PC-3 (cell line): ENCODE data around the gene GREB1L. TPM values are rescaled to one million over a fixed set of nuclear protein-coding genes. Genes with fewer than 3 reads are reported as not detected.
A peak's percentile ranks its signal among the peaks of the same experiment; 100 is the strongest.

Source experiments
- ATAC-seq: fragments of 200-7000 bp; cut with Tn5 transposase; 2 replicates; pipeline ENCODE4 v1.9.1; 2020; ENCODE audit warnings: mild to moderate bottlenecking, moderate library complexity
- BruUV-seq: library from RNA; stranded (reverse); fragments of 400-500 nt; replicated peaks from 2 replicates; lab custom pipeline; 2021; lab: Mats Ljungman, UMichigan
- CTCF ChIA-PET: fragments of 300-600 bp; sonication (Branson Sonifier 250); formaldehyde crosslinking; loops from one replicate; lab custom pipeline; 2022; ENCODE audit warnings: antibody characterized with exemption; lab: Charles Lee
- POLR2A ChIA-PET: fragments of 300-600 bp; sonication (Branson Sonifier 250); formaldehyde crosslinking; loops from one replicate; lab custom pipeline; 2022; ENCODE audit warnings: antibody characterized with exemption; ENCODE audit not compliant: unreplicated experiment; lab: Charles Lee
- DNase-seq: peaks from one replicate; pipeline ENCODE4 v3.0.0-alpha.2; 2015
- H2AFZ ChIP-seq: fragments of 300-600 bp; sonication (generic); 2 replicates; pipeline ENCODE4 v1.6.0; 2016; ENCODE audit warnings: antibody characterized with exemption, low read length
- H3F3A ChIP-seq: fragments of 300-600 bp; sonication (generic); one replicate; pipeline ENCODE4 v1.6.0; 2017; ENCODE audit warnings: antibody characterized with exemption, low read length, control low read depth, mild to moderate bottlenecking; ENCODE audit not compliant: unreplicated experiment
- H3K27ac ChIP-seq: fragments of 300-600 bp; sonication (generic); 2 replicates; pipeline ENCODE4 v1.5.1; 2016; ENCODE audit warnings: mild to moderate bottlenecking, low read length
- H3K27me3 ChIP-seq: fragments of 300-600 bp; sonication (generic); 2 replicates; pipeline ENCODE4 v1.6.1; 2016; ENCODE audit warnings: low read length, mixed read lengths
- H3K36me3 ChIP-seq: fragments of 300-600 bp; sonication (generic); 2 replicates; pipeline ENCODE4 v1.6.1; 2016; ENCODE audit warnings: low read depth, mixed run types, low read length, mixed read lengths
- H3K4me1 ChIP-seq: fragments of 300-600 bp; sonication (generic); 2 replicates; pipeline ENCODE4 v1.5.1; 2016; ENCODE audit warnings: low read length; ENCODE audit not compliant: insufficient read depth
- H3K4me2 ChIP-seq: fragments of 300-600 bp; sonication (generic); 2 replicates; pipeline ENCODE4 v1.6.0; 2016; ENCODE audit warnings: low read length
- H3K4me3 ChIP-seq: fragments of 300-600 bp; sonication (generic); 2 replicates; pipeline ENCODE4 v1.5.1; 2016; ENCODE audit warnings: mild to moderate bottlenecking, low read length, mixed read lengths
- H3K79me2 ChIP-seq: fragments of 300-600 bp; sonication (generic); 2 replicates; pipeline ENCODE4 v1.6.1; 2017; ENCODE audit warnings: low read length, mixed read lengths
- H3K9ac ChIP-seq: fragments of 300-600 bp; sonication (generic); 2 replicates; pipeline ENCODE4 v1.6.0; 2016; ENCODE audit warnings: mild to moderate bottlenecking, low read length
- H3K9me2 ChIP-seq: fragments of 300-600 bp; sonication (generic); replicated peaks from 2 replicates; pipeline ENCODE4 v1.6.1; 2016; ENCODE audit warnings: mixed run types, low read length, mixed read lengths
- H3K9me3 ChIP-seq: fragments of 300-600 bp; sonication (generic); 2 replicates; pipeline ENCODE4 v1.6.1; 2016; ENCODE audit warnings: low read length, mixed read lengths
- H4K20me1 ChIP-seq: fragments of 300-600 bp; sonication (generic); 2 replicates; pipeline ENCODE4 v1.6.1; 2016; ENCODE audit warnings: low read length, mixed read lengths
- CTCF ChIP-seq: fragments of 300-600 bp; sonication (generic); conservative IDR thresholded peaks from 2 replicates; pipeline ENCODE4 v1.5.1; 2017; ENCODE audit warnings: antibody characterized with exemption, low read depth, mild to moderate bottlenecking, low read length
- EZH2 ChIP-seq: fragments of 300-600 bp; sonication (generic); IDR thresholded peaks from one replicate; pipeline ENCODE4 v1.6.1; 2017; ENCODE audit warnings: antibody characterized with exemption, mild to moderate bottlenecking, low read length; ENCODE audit not compliant: unreplicated experiment
- EZH2phosphoT487 ChIP-seq: fragments of 300-600 bp; sonication (generic); IDR thresholded peaks from 2 replicates; pipeline ENCODE4 v1.6.1; 2018; ENCODE audit warnings: mild to moderate bottlenecking, antibody characterized with exemption, low read length, borderline replicate concordance
- intact Hi-C: fragments of 100-400 bp; cut with micrococcal nuclease; formaldehyde crosslinking; loops from 2 replicates; pipeline ENCODE4 v1.9.0; 2023
- total RNA-seq: library from RNA; depleted of rRNA; stranded (reverse); fragments of >200 nt; gene quantifications from 2 replicates; pipeline ENCODE4 v1.2.3, GENCODE V29; 2014

Gene GREB1L
- total RNA-seq, 1 experiment from 2014 or later: 10.3 TPM

GRCh38 chr18:21525916-21526315 lies 283.9 kb downstream of the GREB1L start:
- Histone ChIP-seq H3K79me2 (no peaks in the 10 kb centered on the region), H3K27me3 (no peaks in the 10 kb centered on the region), H2AFZ (no peak overlapping the region), H3K27ac (no peak overlapping the region), H3K9ac (no peak overlapping the region), H3F3A (no peaks in the 10 kb centered on the region), H4K20me1 (no peaks in the 10 kb centered on the region), H3K9me3 (no peaks in the 10 kb centered on the region), H3K36me3 (peaks cover 28% of the 10 kb centered on the region), H3K9me2 (no peaks in the 10 kb centered on the region), H3K4me2 (no peak overlapping the region), H3K4me1 (no peaks in the 10 kb centered on the region), H3K4me3 (no peak overlapping the region)
- ATAC-seq: no peak
- POLR2A ChIA-PET: no interaction called here
- BruUV-seq: no TSS peak
- intact Hi-C loops: no loop called here
- TF ChIP-seq EZH2: no peak
- no peak for TF ChIP-seq EZH2phosphoT487
- TF ChIP-seq CTCF: no peak
- CTCF ChIA-PET: no interaction called here
- DNase-seq: no peak

GRCh38 chr18:21526463-21526862 lies 284.4 kb downstream of the GREB1L start:
- ChIA-PET CTCF (no interaction called here), POLR2A (interaction anchor here (0.5 kb wide), 1 partner anchor 74 kb away, joined by 3 read pairs; the partner anchor contains the start of gene ESCO1)
- no peaks in the 10 kb centered on the region for H3K79me2 ChIP-seq
- no peaks in the 10 kb centered on the region for H3F3A ChIP-seq
- H2AFZ ChIP-seq: no peak overlapping the region
- H4K20me1 ChIP-seq: no peaks in the 10 kb centered on the region
- no peaks in the 10 kb centered on the region for H3K9me2 ChIP-seq
- H3K9me3 ChIP-seq: no peaks in the 10 kb centered on the region
- TF ChIP-seq CTCF (no peak), EZH2phosphoT487 (no peak), EZH2 (no peak)
- intact Hi-C loops: no loop called here
- H3K4me3 ChIP-seq: no peak overlapping the region
- no peak overlapping the region for H3K4me2 ChIP-seq
- no peaks in the 10 kb centered on the region for H3K27me3 ChIP-seq
- no TSS peak for BruUV-seq
- no peak overlapping the region for H3K9ac ChIP-seq
- no peak for ATAC-seq
- no peak overlapping the region for H3K27ac ChIP-seq
- no peak for DNase-seq
- no peaks in the 10 kb centered on the region for H3K4me1 ChIP-seq
- H3K36me3 ChIP-seq: peaks cover 28% of the 10 kb centered on the region

GRCh38 chr18:21534327-21534726 lies 292.3 kb downstream of the GREB1L start:
- POLR2A ChIA-PET: interaction anchor here (0.7 kb wide), 1 partner anchor 20 kb away, joined by 3 read pairs; no protein-coding TSS in a partner anchor
- H3K9me2 ChIP-seq: no peaks in the 10 kb centered on the region

More at GRCh38 chr18:21534327-21534726, 292.3 kb downstream of the GREB1L start:
- Histone ChIP-seq H3K27ac (peak overlapping the region; percentile 11; the same call in 1 of the 2 replicates), H3F3A (no peaks in the 10 kb centered on the region), H3K4me2 (no peak overlapping the region), H2AFZ (no peak overlapping the region), H3K27me3 (no peaks in the 10 kb centered on the region), H3K36me3 (peaks cover 32% of the 10 kb centered on the region), H3K9ac (no peak overlapping the region), H3K79me2 (no peaks in the 10 kb centered on the region), H3K4me3 (no peak overlapping the region), H3K9me3 (no peaks in the 10 kb centered on the region), H4K20me1 (no peaks in the 10 kb centered on the region), H3K4me1 (peaks cover 8% of the 10 kb centered on the region)
- no TSS peak for BruUV-seq
- ATAC-seq (peak; percentile 91), DNase-seq (peak; percentile 50)
- intact Hi-C loops: loop anchor here (5.0 kb wide), 1 partner anchor 48 kb away; no protein-coding TSS in a partner anchor
- TF ChIP-seq EZH2: no peak
- TF ChIP-seq CTCF: no peak
- TF ChIP-seq EZH2phosphoT487: no peak
- CTCF ChIA-PET: no interaction called here
